ENCODE measurements around the gene E2F4. TPM values are rescaled to one million over a fixed set of nuclear protein-coding genes. Genes with fewer than 3 reads are reported as not detected.
A peak's percentile ranks its signal among the peaks of the same experiment; 100 is the strongest.

Gene E2F4
- total and polyA plus RNA-seq, 9 of the 15 experiments (the other 6 are each of a cell fraction or from before 2014, with no cell fraction given): 9.7 to 139 (median 106) TPM

DNA sequence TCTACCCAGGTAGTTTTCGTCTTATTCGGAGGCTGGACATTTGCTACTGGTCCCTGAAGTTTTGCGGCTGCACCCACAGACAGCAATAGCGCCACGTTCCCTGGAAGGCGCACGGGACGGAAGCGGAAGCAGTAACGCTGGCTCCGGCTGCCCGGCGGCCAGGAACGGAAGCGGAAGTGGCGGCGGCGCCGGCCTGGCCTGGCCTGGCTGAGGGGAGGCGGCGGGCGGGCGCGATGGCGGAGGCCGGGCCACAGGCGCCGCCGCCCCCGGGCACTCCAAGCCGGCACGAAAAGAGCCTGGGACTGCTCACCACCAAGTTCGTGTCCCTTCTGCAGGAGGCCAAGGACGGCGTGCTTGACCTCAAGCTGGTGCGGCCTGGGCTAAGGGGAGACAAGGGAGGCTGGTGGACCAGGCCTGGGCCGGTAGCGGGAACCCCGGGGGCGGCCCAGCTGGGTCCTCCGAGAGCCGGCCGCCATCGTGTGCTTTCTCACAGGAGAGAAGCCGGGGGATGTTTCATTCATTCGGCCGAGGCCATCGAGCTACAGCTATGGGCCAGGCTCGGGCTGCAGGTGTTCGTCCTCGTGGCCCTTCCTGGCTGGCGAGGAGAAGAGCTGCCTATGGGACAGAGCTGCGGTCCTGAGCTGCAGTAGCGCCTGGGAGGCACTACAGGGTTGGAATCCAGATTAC, at the start of gene E2F4 (continued):
- TF ChIP-seq, protein P1, sequence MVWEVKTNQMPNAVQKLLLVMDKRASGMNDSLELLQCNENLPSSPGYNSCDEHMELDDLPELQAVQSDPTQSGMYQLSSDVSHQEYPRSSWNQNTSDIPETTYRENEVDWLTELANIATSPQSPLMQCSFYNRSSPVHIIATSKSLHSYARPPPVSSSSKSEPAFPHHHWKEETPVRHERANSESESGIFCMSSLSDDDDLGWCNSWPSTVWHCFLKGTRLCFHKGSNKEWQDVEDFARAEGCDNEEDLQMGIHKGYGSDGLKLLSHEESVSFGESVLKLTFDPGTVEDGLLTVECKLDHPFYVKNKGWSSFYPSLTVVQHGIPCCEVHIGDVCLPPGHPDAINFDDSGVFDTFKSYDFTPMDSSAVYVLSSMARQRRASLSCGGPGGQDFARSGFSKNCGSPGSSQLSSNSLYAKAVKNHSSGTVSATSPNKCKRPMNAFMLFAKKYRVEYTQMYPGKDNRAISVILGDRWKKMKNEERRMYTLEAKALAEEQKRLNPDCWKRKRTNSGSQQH (CRISPR knock-in tag; IDR thresholded peaks at IDR 0.05): peak; percentile 78; the same call in 1 of the 2 replicates
- TF ChIP-seq ZSCAN29 (IDR thresholded peaks at IDR 0.05) (peak; percentile 13; the same call in 1 of the 2 replicates), EGR1 (conservative IDR thresholded peaks at IDR 0.05) (peak; percentile 48), CEBPB (tag; IDR thresholded peaks at IDR 0.05) (no peak), ZNF140 (CRISPR knock-in tag; IDR thresholded peaks at IDR 0.05) (no peak), MTF1 (CRISPR knock-in tag; IDR thresholded peaks at IDR 0.05; ENCODE audit: borderline replicate concordance) (no peak), FOXJ2 (tag; IDR thresholded peaks at IDR 0.05) (no peak), SETDB1 (IDR thresholded peaks at IDR 0.05; ENCODE audit: low read length) (no peak), POLR3G (IDR thresholded peaks at IDR 0.05; ENCODE audit: extremely low read depth, insufficient read length, insufficient replicate concordance) (no peak), NFE2L1 (tag; IDR thresholded peaks at IDR 0.05; ENCODE audit: borderline replicate concordance, low read depth) (no peak), EP400 (IDR thresholded peaks at IDR 0.05) (peak; percentile 61; the same call in 1 of the 2 replicates), YBX1 (IDR thresholded peaks at IDR 0.05) (no peak), RBM14 (IDR thresholded peaks at IDR 0.05; ENCODE audit: borderline replicate concordance, insufficient read depth, low read depth, low read length) (no peak), CHD4 (IDR thresholded peaks at IDR 0.05; ENCODE audit: insufficient read depth, insufficient replicate concordance, low read depth, low read length, poor library complexity, severe bottlenecking) (no peak), MYNN (IDR thresholded peaks at IDR 0.05) (no peak), MYNN (CRISPR knock-in tag; IDR thresholded peaks at IDR 0.05) (no peak)
- TF ChIP-seq, protein P2, sequence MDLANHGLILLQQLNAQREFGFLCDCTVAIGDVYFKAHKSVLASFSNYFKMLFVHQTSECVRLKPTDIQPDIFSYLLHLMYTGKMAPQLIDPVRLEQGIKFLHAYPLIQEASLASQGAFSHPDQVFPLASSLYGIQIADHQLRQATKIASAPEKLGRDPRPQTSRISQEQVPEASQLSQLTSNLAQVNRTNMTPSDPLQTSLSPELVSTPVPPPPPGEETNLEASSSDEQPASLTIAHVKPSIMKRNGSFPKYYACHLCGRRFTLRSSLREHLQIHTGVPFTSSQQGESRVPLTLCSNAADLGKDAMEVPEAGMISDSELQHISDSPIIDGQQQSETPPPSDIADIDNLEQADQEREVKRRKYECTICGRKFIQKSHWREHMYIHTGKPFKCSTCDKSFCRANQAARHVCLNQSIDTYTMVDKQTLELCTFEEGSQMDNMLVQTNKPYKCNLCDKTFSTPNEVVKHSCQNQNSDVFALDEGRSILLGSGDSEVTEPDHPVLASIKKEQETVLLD (IDR thresholded peaks at IDR 0.05): no peak
- TF ChIP-seq, protein P3, sequence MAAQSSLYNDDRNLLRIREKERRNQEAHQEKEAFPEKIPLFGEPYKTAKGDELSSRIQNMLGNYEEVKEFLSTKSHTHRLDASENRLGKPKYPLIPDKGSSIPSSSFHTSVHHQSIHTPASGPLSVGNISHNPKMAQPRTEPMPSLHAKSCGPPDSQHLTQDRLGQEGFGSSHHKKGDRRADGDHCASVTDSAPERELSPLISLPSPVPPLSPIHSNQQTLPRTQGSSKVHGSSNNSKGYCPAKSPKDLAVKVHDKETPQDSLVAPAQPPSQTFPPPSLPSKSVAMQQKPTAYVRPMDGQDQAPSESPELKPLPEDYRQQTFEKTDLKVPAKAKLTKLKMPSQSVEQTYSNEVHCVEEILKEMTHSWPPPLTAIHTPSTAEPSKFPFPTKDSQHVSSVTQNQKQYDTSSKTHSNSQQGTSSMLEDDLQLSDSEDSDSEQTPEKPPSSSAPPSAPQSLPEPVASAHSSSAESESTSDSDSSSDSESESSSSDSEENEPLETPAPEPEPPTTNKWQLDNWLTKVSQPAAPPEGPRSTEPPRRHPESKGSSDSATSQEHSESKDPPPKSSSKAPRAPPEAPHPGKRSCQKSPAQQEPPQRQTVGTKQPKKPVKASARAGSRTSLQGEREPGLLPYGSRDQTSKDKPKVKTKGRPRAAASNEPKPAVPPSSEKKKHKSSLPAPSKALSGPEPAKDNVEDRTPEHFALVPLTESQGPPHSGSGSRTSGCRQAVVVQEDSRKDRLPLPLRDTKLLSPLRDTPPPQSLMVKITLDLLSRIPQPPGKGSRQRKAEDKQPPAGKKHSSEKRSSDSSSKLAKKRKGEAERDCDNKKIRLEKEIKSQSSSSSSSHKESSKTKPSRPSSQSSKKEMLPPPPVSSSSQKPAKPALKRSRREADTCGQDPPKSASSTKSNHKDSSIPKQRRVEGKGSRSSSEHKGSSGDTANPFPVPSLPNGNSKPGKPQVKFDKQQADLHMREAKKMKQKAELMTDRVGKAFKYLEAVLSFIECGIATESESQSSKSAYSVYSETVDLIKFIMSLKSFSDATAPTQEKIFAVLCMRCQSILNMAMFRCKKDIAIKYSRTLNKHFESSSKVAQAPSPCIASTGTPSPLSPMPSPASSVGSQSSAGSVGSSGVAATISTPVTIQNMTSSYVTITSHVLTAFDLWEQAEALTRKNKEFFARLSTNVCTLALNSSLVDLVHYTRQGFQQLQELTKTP (IDR thresholded peaks at IDR 0.05; ENCODE audit: low read depth in 1 of 2, partially characterized antibody in 2 of 2): no peak
- TF ChIP-seq, protein P4, sequence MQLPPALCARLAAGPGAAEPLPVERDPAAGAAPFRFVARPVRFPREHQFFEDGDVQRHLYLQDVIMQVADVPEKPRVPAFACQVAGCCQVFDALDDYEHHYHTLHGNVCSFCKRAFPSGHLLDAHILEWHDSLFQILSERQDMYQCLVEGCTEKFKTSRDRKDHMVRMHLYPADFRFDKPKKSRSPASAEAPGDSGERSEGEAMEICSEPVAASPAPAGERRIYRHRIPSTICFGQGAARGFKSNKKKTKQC (CRISPR knock-in tag; IDR thresholded peaks at IDR 0.05): peak; percentile 68; the same call in 1 of the 2 replicates
